SK-N-SH (cell line): ENCODE measurements around the gene HSPA14. TPM values are rescaled to one million over a fixed set of nuclear protein-coding genes. Genes with fewer than 3 reads are reported as not detected.
A peak's percentile ranks its signal among the peaks of the same experiment; 100 is the strongest.

ENCODE experiments used
- CTCF ChIA-PET: fragments of 300-600, 350-600 bp; formaldehyde crosslinking; extraction: SDS; loops from one replicate; lab custom pipeline; 2021; lab: Yijun Ruan, JAX
- POLR2A ChIA-PET: fragments of 350-600 bp; sonication (Branson Sonifier 250); formaldehyde crosslinking; extraction: SDS; loops from one replicate; lab custom pipeline; 2020; ENCODE audit warnings: antibody characterized with exemption, inconsistent platforms; lab: Yijun Ruan, JAX
- DNase-seq: peaks from one replicate; pipeline ENCODE4 v3.0.0; 2012
- H2AFZ ChIP-seq: fragments of 200-600 bp; sonication (generic); 2 replicates; pipeline ENCODE4 v1.8.1; 2016; ENCODE audit warnings: antibody characterized with exemption, mild to moderate bottlenecking, low read depth
- H3F3A ChIP-seq: fragments of 200-600 bp; sonication (generic); replicated peaks from 2 replicates; pipeline ENCODE3; 2016; ENCODE audit warnings: antibody characterized with exemption, mild to moderate bottlenecking; ENCODE audit not compliant: insufficient read depth
- H3K27ac ChIP-seq, 2 experiments: fragments of 200-500 bp in 1 of 2; fragments of 200-600 bp in 1 of 2; sonication (Bioruptor generic) in 1 of 2; sonication (generic), shearing (Covaris generic) in 1 of 2; 2 replicates each; pipeline versions ENCODE4 v1.5.1 to v1.6.1; 2014 to 2016; ENCODE audit warnings: low read depth in 2 of 2, inconsistent platforms in 1 of 2, low read length in 1 of 2, mild to moderate bottlenecking in 1 of 2, mixed read lengths in 1 of 2
- H3K27me3 ChIP-seq: fragments of 200-600 bp; sonication (generic), shearing (Covaris generic); 2 replicates; pipeline ENCODE4 v1.6.1; 2016; ENCODE audit warnings: mixed run types; ENCODE audit not compliant: insufficient read depth
- H3K36me3 ChIP-seq, 2 experiments: fragments of 200-500 bp in 1 of 2; fragments of 200-600 bp in 1 of 2; sonication (Bioruptor generic) in 1 of 2; sonication (generic) in 1 of 2; replicated peaks in 1 of 2; 2 replicates each; pipeline versions ENCODE3 to v1.5.1; 2014 to 2016; ENCODE audit warnings: low read length in 1 of 2, mild to moderate bottlenecking in 1 of 2; ENCODE audit not compliant: insufficient read depth in 2 of 2, control insufficient read depth in 1 of 2
- H3K4me1 ChIP-seq, 2 experiments: fragments of 200-500 bp in 1 of 2; fragments of 200-600 bp in 1 of 2; sonication (Bioruptor generic) in 1 of 2; sonication (generic), shearing (Covaris generic) in 1 of 2; 2 replicates each; pipeline versions ENCODE4 v1.5.1 to v1.6.1; 2014 to 2016; ENCODE audit warnings: low read depth in 1 of 2, low read length in 1 of 2, mixed run types in 1 of 2; ENCODE audit not compliant: insufficient read depth in 2 of 2, control insufficient read depth in 1 of 2
- H3K4me2 ChIP-seq: fragments of 200-600 bp; sonication (generic), shearing (Covaris generic); 2 replicates; pipeline ENCODE4 v1.6.1; 2017; ENCODE audit warnings: mixed run types
- H3K4me3 ChIP-seq, 2 experiments: fragments of 200-500 bp in 1 of 2; fragments of 200-600 bp in 1 of 2; sonication (Bioruptor generic) in 1 of 2; sonication (generic), shearing (Covaris generic) in 1 of 2; 2 replicates each; pipeline versions ENCODE4 v1.5.1 to v1.8.1; 2014 to 2016; ENCODE audit warnings: low read depth in 2 of 2, inconsistent platforms in 1 of 2, low read length in 1 of 2, mild to moderate bottlenecking in 1 of 2, mixed read lengths in 1 of 2, moderate library complexity in 1 of 2
- H3K79me2 ChIP-seq: fragments of 200-600 bp; sonication (generic); 2 replicates; pipeline ENCODE4 v1.8.1; 2017; ENCODE audit warnings: mild to moderate bottlenecking; ENCODE audit not compliant: insufficient read depth
- H3K9ac ChIP-seq: fragments of 200-600 bp; sonication (generic); 2 replicates; pipeline ENCODE4 v1.6.1; 2017; ENCODE audit warnings: mixed run types
- H3K9me2 ChIP-seq: fragments of 200-600 bp; sonication (generic); 2 replicates; pipeline ENCODE4 v1.6.1; 2017; ENCODE audit warnings: mixed run types
- H3K9me3 ChIP-seq: fragments of 200-600 bp; sonication (generic); 2 replicates; pipeline ENCODE4 v1.6.1; 2017; ENCODE audit warnings: mixed run types, mild to moderate bottlenecking, moderate library complexity
- H4K20me1 ChIP-seq: fragments of 200-600 bp; sonication (generic); 2 replicates; pipeline ENCODE4 v1.6.1; 2017; ENCODE audit warnings: mild to moderate bottlenecking, mixed run types; ENCODE audit not compliant: insufficient read depth
- CHD2 ChIP-seq: fragments of 150-350 bp; IDR thresholded peaks from 2 replicates; pipeline ENCODE4 v1.6.1; 2018; ENCODE audit warnings: low read length; ENCODE audit not compliant: partially characterized antibody
- ELF1 ChIP-seq: IDR thresholded peaks from 2 replicates; pipeline ENCODE4 v1.4.0; 2012
- EP300 ChIP-seq, 2 experiments: IDR thresholded peaks; 2 replicates each; pipeline versions ENCODE4 v1.4.0 to v1.6.1; 2012; ENCODE audit warnings: borderline replicate concordance in 1 of 2, low read depth in 1 of 2, low read length in 1 of 2
- FOSL2 ChIP-seq: IDR thresholded peaks from 2 replicates; pipeline ENCODE4 v1.4.0; 2012; ENCODE audit warnings: low read depth, mild to moderate bottlenecking, moderate library complexity, borderline replicate concordance
- FOXJ3 ChIP-seq: sonication (generic); formaldehyde crosslinking; IDR thresholded peaks from 2 replicates; pipeline ENCODE4 v1.5.1; 2020; ENCODE audit warnings: mild to moderate bottlenecking, missing genetic modification reagents
- FOXM1 ChIP-seq: IDR thresholded peaks from 2 replicates; pipeline ENCODE4 v1.4.0; 2012; ENCODE audit warnings: low read depth, mild to moderate bottlenecking
- GABPA ChIP-seq: IDR thresholded peaks from 2 replicates; pipeline ENCODE4 v1.4.0; 2012; ENCODE audit warnings: low read depth, mild to moderate bottlenecking
- GATA2 ChIP-seq: sonication (generic); formaldehyde crosslinking; IDR thresholded peaks from 2 replicates; pipeline ENCODE4 v1.5.0; 2020; ENCODE audit warnings: mild to moderate bottlenecking, missing genetic modification reagents
- IRF3 ChIP-seq: fragments of 150-350 bp; IDR thresholded peaks from 2 replicates; pipeline ENCODE4 v1.6.1; 2016; ENCODE audit warnings: mild to moderate bottlenecking, low read depth, low read length
- JUND ChIP-seq: IDR thresholded peaks from 2 replicates; pipeline ENCODE4 v1.4.0; 2012
- MXI1 ChIP-seq: IDR thresholded peaks from 2 replicates; pipeline ENCODE4 v1.6.1; 2012; ENCODE audit warnings: mild to moderate bottlenecking, low read depth, low read length, improper control_type of control experiment
- NFIC ChIP-seq: IDR thresholded peaks from 2 replicates; pipeline ENCODE4 v1.4.0; 2012; ENCODE audit warnings: borderline replicate concordance
- RCOR1 ChIP-seq: fragments of 150-350 bp; IDR thresholded peaks from 2 replicates; pipeline ENCODE4 v1.6.1; 2017; ENCODE audit warnings: antibody characterized with exemption, low read length
- SIN3A ChIP-seq: IDR thresholded peaks from 2 replicates; pipeline ENCODE4 v1.6.1; 2012; ENCODE audit warnings: low read depth, mild to moderate bottlenecking, low read length, moderate library complexity, borderline replicate concordance
- TAF1 ChIP-seq: IDR thresholded peaks from 2 replicates; pipeline ENCODE4 v1.6.1; 2012; ENCODE audit warnings: low read depth, mild to moderate bottlenecking, low read length, moderate library complexity, borderline replicate concordance
- TCF12 ChIP-seq: IDR thresholded peaks from 2 replicates; pipeline ENCODE4 v1.4.0; 2012
- USF1 ChIP-seq: IDR thresholded peaks from 2 replicates; pipeline ENCODE4 v1.4.0; 2012; ENCODE audit warnings: low read depth, borderline replicate concordance
- USF2 ChIP-seq: fragments of 150-350 bp; IDR thresholded peaks from 2 replicates; pipeline ENCODE4 v1.6.1; 2017; ENCODE audit warnings: antibody characterized with exemption, low read length, low read depth, borderline replicate concordance
- YY1 ChIP-seq: IDR thresholded peaks from 2 replicates; pipeline ENCODE4 v1.4.0; 2012; ENCODE audit warnings: low read depth, mild to moderate bottlenecking
- WGBS: methylation state at CpG from one replicate; pipeline ENCODE4 v1.1.6; 2017; ENCODE audit warnings: low lambda C conversion rate; 5-methylcytosine and 5-hydroxymethylcytosine counted together
- polyA plus RNA-seq, 3 experiments: library from polyadenylated mRNA; depleted of rRNA; stranded (reverse); fragments of >200 nt; gene quantifications; 2 replicates each; pipeline ENCODE4 v1.2.3, GENCODE V29; 2012
- TF ChIP-seq, protein P1 (sequence below): IDR thresholded peaks from 2 replicates; pipeline ENCODE4 v1.6.1; 2012; ENCODE audit warnings: mild to moderate bottlenecking, low read depth, low read length, moderate library complexity
- TF ChIP-seq, protein P2 (sequence below): IDR thresholded peaks from 2 replicates; pipeline ENCODE4 v1.4.0; 2012; ENCODE audit warnings: low read depth

HSPA14 gene
- polyA plus RNA-seq, 1 of the 3 experiments (the other 2 are of a cell fraction): 8.8 TPM

DNA sequence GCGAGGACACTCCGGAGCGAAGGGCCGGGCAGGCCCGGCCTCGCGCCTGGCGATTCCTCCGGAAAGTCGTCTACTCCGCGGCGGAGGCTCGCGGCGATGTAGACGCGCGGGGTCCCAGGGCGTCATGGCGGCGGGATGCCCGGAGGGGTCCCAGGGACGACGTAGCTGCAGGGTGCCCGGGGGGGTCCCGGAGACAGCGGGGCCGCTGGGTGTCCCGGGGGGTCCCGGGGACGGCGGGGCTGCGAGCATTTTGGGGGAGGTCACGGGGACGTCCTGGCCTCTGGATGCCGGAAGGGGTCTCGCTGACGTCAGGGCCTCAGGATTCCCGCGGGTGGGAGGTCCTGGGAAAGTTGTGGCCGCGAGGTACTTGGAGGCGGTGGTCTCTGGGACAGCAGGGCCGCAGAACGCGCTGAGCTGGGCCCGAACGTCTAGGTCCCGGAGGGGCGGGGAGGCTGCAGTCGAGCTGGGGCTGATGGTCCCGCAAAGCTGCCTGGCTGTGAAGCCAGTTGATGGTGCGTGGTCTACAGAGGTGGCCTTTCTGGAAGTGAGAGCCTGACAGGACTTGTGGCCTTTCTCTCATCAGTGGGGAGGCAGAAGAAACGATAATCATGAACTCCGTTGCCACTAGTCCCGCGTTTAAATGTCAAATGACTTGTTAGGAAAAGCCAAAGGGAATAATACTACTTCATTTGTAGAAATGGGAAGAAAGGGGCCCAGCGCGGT, 637 bp downstream of the HSPA14 start:
- WGBS: 3% methylated on average over 15 of the region's 60 CpGs
- Histone ChIP-seq H3K36me3 (peaks cover 30 to 36% of the 10 kb centered on the region in 2 experiments), H3K27ac (peak overlapping the region; percentile 81 to 88), H3K4me3 (peak overlapping the region; percentile 93 to 99), H3K27me3 (no peaks in the 10 kb centered on the region), H3F3A (no peaks in the 10 kb centered on the region), H3K4me2 (peak overlapping the region; percentile 88), H4K20me1 (no peaks in the 10 kb centered on the region), H3K9me3 (no peaks in the 10 kb centered on the region), H3K9ac (peak overlapping the region; percentile 92), H3K4me1 (peaks cover 0 to 7% of the 10 kb centered on the region in 2 experiments; a peak in 1 of 4 replicates), H3K9me2 (no peaks in the 10 kb centered on the region), H2AFZ (peak overlapping the region; percentile 92), H3K79me2 (peaks cover 41% of the 10 kb centered on the region)
- ChIA-PET CTCF (interaction anchor here (1.2 to 2.9 kb wide), 4 partner anchors 13 to 302 kb away, joined by 3 to 17 read pairs (median 9); partner anchors contain the start of gene SUV39H2), POLR2A (interaction anchor here (1.0 to 3.1 kb wide), 7 partner anchors 10 to 1979 kb away, joined by 3 to 36 read pairs (median 6); partner anchors contain the start of genes MEIG1, RSU1 and SUV39H2)
- peak; percentile 74 for DNase-seq
- TF ChIP-seq GABPA (no peak), YY1 (0 out of 2 replicates have a peak, but pooled peaks have one; percentile 2), JUND (no peak), IRF3 (no peak), FOXJ3 (CRISPR knock-in tag) (no peak), ELF1 (no peak)
- TF ChIP-seq, protein P1, sequence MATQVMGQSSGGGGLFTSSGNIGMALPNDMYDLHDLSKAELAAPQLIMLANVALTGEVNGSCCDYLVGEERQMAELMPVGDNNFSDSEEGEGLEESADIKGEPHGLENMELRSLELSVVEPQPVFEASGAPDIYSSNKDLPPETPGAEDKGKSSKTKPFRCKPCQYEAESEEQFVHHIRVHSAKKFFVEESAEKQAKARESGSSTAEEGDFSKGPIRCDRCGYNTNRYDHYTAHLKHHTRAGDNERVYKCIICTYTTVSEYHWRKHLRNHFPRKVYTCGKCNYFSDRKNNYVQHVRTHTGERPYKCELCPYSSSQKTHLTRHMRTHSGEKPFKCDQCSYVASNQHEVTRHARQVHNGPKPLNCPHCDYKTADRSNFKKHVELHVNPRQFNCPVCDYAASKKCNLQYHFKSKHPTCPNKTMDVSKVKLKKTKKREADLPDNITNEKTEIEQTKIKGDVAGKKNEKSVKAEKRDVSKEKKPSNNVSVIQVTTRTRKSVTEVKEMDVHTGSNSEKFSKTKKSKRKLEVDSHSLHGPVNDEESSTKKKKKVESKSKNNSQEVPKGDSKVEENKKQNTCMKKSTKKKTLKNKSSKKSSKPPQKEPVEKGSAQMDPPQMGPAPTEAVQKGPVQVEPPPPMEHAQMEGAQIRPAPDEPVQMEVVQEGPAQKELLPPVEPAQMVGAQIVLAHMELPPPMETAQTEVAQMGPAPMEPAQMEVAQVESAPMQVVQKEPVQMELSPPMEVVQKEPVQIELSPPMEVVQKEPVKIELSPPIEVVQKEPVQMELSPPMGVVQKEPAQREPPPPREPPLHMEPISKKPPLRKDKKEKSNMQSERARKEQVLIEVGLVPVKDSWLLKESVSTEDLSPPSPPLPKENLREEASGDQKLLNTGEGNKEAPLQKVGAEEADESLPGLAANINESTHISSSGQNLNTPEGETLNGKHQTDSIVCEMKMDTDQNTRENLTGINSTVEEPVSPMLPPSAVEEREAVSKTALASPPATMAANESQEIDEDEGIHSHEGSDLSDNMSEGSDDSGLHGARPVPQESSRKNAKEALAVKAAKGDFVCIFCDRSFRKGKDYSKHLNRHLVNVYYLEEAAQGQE: no peak
- TF ChIP-seq, protein P2, sequence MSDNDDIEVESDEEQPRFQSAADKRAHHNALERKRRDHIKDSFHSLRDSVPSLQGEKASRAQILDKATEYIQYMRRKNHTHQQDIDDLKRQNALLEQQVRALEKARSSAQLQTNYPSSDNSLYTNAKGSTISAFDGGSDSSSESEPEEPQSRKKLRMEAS: no peak

DNA sequence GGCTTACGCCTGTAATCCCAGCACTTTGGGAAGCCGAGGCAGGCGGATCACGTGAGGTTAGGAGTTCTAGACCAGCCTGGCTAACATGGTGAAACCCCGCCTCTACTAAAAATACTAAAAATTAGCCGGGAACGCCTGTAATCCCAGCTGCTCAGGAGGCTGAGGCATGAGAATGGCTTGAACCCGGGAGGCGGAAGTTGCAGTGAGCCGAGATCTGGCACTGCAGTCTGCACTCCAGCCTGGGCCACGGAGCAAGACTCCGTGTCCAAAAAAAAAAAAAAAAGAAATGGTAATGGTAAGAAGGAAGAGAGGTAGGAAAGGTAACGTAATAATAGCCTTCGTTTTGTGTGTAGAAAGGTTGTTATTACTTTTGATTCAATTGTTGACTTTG, 1.2 kb downstream of the HSPA14 start:
- TF ChIP-seq FOXM1: no peak
- no peak for TF ChIP-seq USF2
- TF ChIP-seq EP300 (IDR thresholded peaks at IDR 0.05; ENCODE audit: borderline replicate concordance in 1 of 2, low read depth in 1 of 2, low read length in 1 of 2): no peak
- TF ChIP-seq CHD2: no peak
- TF ChIP-seq YY1: no peak
- no peak for TF ChIP-seq USF1
- no peak for TF ChIP-seq FOSL2
- TF ChIP-seq TCF12: no peak
- TF ChIP-seq TAF1: no peak
- no peak for TF ChIP-seq SIN3A
- TF ChIP-seq GATA2 (CRISPR knock-in tag): no peak
- TF ChIP-seq MXI1: no peak
- no peak for TF ChIP-seq NFIC
- TF ChIP-seq RCOR1: no peak
- no peak for TF ChIP-seq ELF1
- TF ChIP-seq, all 33 proteins: peak for 0
- Histone ChIP-seq H3F3A (no peaks in the 10 kb centered on the region), H3K36me3 (peaks cover 34 to 42% of the 10 kb centered on the region in 2 experiments), H3K4me3 (peak overlapping the region; percentile 93 to 99), H3K79me2 (peaks cover 41% of the 10 kb centered on the region), H4K20me1 (no peaks in the 10 kb centered on the region), H3K27me3 (no peaks in the 10 kb centered on the region), H3K4me2 (peak overlapping the region; percentile 88), H3K9ac (peak overlapping the region; percentile 92), H3K9me2 (no peaks in the 10 kb centered on the region), H3K27ac (peak overlapping the region in 1 of 2 experiments; percentile 81; a peak in 2 of 4 replicates), H2AFZ (no peak overlapping the region), H3K4me1 (peaks cover 0 to 7% of the 10 kb centered on the region in 2 experiments; a peak in 1 of 4 replicates), H3K9me3 (no peaks in the 10 kb centered on the region)
- ChIA-PET CTCF (interaction anchor here (2.9 kb wide), 1 partner anchor 303 kb away, joined by 17 read pairs; no protein-coding TSS in a partner anchor), POLR2A (interaction anchor here (1.8 to 3.1 kb wide), 2 partner anchors 39 to 120 kb away, joined by 12 to 36 read pairs; partner anchors contain the start of genes MEIG1 and SUV39H2)
- no peak for DNase-seq
- WGBS: 3% methylated on average over 14 of the region's 14 CpGs
